GM12864 (cell line): ENCODE data around the gene PDGFRB.

ENCODE experiments used
- DNase-seq: peaks from one replicate; pipeline ENCODE4 v3.0.0-alpha.2; 2011; ENCODE audit warnings: low read depth
- H3K4me3 ChIP-seq: 2 replicates; pipeline ENCODE4 v1.5.1; 2011; ENCODE audit warnings: mild to moderate bottlenecking, low read depth, low read length, control low read depth
- TF ChIP-seq, protein P1 (sequence below): IDR thresholded peaks from 2 replicates; pipeline ENCODE4 v1.5.1; 2011; ENCODE audit warnings: low read depth, mild to moderate bottlenecking, moderate library complexity, low read length, control low read depth, inconsistent platforms; ENCODE audit errors: missing control alignments

The PDGFRB gene

DNA sequence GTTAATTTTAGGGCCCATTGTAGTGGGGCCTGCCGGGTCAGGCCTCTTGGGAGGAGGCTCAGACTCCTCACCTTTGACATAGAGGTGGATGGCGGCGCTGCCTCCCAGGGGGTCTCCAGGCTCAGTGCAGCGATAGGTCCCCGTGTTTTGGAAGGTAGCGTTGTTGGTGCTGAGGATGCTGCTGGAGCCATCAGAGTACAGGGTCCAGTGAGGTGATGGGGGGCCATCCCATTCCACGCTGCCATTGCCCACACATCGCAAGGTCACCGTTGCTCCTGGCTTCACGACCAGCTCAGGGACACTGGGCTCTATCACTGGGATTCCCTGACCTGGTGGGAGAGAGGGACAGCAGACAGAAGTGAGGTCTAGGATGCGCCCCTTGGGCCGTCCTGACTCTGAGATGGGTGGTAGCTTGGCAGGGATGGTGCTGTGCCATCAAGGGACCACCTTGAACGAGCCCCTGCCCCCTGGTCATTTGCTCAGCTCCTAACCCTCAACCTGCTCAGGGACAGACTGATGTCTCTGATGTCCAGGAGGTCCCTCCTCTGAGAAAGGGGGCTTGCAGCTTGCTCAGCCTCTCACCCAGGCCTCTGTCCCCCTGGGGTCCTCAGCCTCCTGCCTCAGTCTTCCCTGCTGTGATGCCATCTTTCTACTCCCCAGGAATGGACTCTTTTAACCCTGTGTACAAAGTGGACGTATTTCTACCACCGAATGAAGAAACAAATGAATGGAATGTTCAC lies 74.8 kb downstream of the PDGFRB start:
- no peak for DNase-seq
- TF ChIP-seq, protein P1, sequence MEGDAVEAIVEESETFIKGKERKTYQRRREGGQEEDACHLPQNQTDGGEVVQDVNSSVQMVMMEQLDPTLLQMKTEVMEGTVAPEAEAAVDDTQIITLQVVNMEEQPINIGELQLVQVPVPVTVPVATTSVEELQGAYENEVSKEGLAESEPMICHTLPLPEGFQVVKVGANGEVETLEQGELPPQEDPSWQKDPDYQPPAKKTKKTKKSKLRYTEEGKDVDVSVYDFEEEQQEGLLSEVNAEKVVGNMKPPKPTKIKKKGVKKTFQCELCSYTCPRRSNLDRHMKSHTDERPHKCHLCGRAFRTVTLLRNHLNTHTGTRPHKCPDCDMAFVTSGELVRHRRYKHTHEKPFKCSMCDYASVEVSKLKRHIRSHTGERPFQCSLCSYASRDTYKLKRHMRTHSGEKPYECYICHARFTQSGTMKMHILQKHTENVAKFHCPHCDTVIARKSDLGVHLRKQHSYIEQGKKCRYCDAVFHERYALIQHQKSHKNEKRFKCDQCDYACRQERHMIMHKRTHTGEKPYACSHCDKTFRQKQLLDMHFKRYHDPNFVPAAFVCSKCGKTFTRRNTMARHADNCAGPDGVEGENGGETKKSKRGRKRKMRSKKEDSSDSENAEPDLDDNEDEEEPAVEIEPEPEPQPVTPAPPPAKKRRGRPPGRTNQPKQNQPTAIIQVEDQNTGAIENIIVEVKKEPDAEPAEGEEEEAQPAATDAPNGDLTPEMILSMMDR, result no peak
- H3K4me3 ChIP-seq, result no peak overlapping the region

DNA sequence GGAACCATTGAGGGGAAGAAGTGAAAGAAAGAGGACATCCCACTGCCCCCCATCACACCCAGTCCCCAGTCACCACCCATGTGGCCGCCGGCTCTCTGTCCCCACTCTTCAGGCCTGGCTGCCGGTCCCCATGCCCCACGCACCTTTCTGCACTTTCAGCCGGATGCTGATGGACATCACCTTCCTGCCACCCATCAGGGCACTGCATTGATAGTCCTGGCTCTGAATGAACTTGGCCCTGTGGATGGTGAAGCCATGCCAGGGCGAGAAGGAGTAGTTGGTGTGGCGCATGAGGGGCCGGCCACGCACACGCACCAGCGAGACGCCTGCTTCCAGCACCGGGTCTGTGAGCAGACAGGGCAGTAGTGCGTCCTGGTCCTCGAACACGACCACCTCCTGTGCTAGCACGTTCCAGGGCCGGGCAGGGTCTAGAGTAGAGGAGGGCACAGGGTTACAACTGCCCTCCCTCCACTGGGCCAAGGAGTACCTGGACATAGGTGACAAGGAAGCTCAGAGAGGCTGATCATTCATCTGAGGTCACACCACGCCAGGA lies 75.7 kb downstream of the PDGFRB start:
- TF ChIP-seq, protein P1, result no peak
- H3K4me3 ChIP-seq, result no peak overlapping the region
- DNase-seq, result no peak

DNA sequence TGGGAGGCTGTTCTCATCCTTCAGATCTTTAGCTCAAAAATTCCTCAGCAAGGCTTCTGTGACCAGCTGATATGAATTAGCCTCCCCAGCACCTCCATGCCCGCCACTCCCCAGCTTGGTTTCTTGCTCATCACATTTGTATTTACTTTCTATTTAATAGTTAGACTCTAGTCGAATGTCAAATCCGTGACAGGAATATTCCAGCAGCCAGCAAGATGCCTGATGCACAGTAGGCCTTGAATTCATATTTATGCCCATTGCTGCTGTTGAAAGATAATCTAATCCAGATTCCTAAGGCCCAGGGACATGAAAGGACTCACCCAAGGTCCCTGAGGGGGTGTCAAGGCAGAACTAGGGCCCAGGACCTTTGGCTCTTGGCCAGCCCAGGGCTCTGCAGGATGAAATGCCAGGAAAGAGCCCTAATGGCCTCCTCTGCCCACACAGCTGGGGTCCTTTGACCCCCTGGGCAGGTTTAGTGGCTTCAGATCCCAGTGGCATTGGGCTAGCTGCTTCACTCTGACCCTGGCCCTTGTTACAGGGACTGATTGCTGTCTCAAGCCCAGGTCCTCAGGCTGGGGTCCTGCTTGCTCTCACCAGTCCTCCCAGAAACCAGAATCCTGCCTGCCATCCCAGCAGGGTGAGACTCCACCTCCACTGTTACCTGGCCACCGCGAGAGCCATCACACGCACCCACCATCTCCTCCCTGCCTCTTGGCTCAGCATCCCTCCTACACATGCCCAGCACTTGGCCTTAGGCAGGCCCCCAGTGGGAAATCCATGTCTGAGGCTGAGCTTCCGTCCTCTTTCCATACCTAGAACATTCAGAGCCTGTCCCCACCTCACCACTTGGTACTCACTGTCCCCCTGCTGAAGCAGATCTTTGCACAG lies 76.6 kb downstream of the PDGFRB start:
- DNase-seq, result no peak
- TF ChIP-seq, protein P1, result no peak
- no peak overlapping the region for H3K4me3 ChIP-seq

DNA sequence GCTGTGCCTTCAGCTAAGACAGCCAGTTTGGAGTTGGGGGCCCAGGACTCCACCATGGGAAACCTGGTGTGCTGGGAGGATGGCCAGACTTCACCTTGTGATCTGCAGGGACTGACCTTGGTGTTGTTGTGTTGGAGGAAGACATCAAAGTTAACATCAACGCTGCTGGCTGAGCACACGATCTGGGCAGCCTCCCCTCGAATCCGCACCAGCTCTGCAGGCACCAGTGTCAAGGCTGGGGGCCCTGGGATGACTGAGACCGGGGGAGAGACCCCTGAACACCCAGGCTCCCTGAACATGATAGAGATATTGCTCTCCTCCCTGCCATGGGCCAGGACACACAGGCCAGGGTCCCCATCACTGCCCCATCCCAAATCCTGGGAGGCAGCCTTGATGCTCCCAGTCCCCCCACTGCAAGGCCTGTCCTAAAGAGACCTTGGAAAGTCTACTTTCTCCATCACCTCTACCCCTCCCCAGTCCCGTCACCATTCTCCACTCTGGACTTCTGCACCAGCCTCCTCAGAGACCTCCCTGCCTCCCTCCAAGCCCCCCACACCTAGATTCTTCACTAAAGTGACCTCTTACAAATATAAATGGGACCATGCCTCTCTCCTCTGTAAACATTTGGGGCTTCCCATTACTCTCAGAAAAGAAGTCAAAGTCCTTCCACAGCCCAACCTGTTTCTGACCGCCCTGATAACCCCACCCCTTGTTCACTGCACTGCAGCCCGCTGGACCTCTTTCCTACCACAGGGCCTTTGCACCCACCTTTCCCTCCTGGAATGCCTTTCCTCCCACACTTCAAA lies 77.4 kb downstream of the PDGFRB start:
- no peak overlapping the region for H3K4me3 ChIP-seq
- TF ChIP-seq, protein P1, result no peak
- DNase-seq, result no peak

DNA sequence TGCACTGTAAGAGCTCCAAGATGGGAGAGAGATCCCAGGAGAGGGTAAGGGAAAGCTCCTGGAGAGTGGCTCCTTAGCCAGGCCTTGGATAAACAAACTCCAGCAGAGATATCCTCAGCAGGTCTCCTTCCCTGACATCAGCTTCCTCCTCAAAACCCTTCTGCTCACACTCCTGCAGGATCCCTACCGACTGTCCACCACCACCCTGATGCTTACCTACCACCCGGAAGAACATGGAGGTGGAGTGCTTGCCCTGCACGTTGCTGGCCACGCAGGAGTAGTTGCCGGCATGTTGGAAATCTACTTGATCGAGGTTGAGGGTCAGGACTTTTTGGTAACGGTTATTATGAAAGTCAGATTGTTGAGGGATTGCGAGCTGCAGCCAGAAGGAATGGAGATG lies 78.6 kb downstream of the PDGFRB start:
- H3K4me3 ChIP-seq, result no peak overlapping the region
- TF ChIP-seq, protein P1, result no peak
- DNase-seq, result no peak

DNA sequence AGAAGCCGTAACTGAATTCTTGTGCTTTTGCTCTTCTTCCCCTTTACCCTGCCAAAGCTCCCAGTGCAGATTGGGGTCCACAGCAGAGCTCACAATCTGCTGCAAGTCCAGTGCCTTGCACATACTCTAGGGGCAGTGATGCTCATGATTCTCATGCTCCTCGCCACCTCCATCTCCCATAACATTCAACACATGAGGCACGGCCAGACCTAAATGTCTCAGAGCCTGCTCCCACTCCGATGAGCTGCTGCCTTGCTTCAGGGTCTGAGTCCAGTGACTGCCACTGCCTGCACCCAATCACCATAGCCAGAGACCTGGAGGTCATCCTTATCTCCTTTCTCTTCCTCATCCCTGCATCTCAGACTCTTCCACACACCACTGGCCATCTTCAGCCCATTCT lies 79.8 kb downstream of the PDGFRB start:
- DNase-seq, result no peak
- H3K4me3 ChIP-seq, result no peak overlapping the region

More for the DNA sequence above, 79.8 kb downstream of the PDGFRB start:
- TF ChIP-seq, protein P1, result peak; percentile 38
